Mesenchymal stem cell (in vitro differentiated cells and primary cell): ENCODE results near the gene KRT31. TPM values are rescaled to one million over a fixed set of nuclear protein-coding genes. Genes with fewer than 3 reads are reported as not detected.

ENCODE experiments used
- DNase-seq: peaks from one replicate; pipeline ENCODE4 v3.0.0-alpha.2; 2013
- H2AFZ ChIP-seq: one replicate; pipeline ENCODE4 v1.6.1; 2013; ENCODE audit warnings: low read depth, mild to moderate bottlenecking, control low read depth, inconsistent platforms, low read length, moderate library complexity
- H2AK5ac ChIP-seq: 2 replicates; pipeline ENCODE4 v1.6.1; 2013; ENCODE audit warnings: low read length, moderate library complexity, mild to moderate bottlenecking, inconsistent platforms; ENCODE audit not compliant: severe bottlenecking
- H2BK120ac ChIP-seq: one replicate; pipeline ENCODE4 v1.6.1; 2013; ENCODE audit warnings: low read depth, mild to moderate bottlenecking, inconsistent platforms, low read length, moderate library complexity
- H2BK12ac ChIP-seq, 2 experiments: one replicate each; pipeline ENCODE4 v1.6.1; 2013; ENCODE audit warnings: inconsistent platforms in 2 of 2, low read length in 2 of 2, mild to moderate bottlenecking in 2 of 2, moderate library complexity in 2 of 2, control low read depth in 1 of 2
- H2BK15ac ChIP-seq: one replicate; pipeline ENCODE4 v1.6.1; 2013; ENCODE audit warnings: mild to moderate bottlenecking, low read depth, inconsistent platforms; ENCODE audit not compliant: poor library complexity, severe bottlenecking
- H2BK5ac ChIP-seq: 2 replicates; pipeline ENCODE4 v1.6.1; 2013; ENCODE audit warnings: low read depth, mild to moderate bottlenecking, low read length, control low read depth, inconsistent platforms; ENCODE audit not compliant: poor library complexity, severe bottlenecking
- H3K14ac ChIP-seq, 2 experiments: one replicate each; pipeline ENCODE4 v1.6.1; 2013; ENCODE audit warnings: inconsistent platforms in 2 of 2, low read length in 2 of 2, control low read depth in 1 of 2, mild to moderate bottlenecking in 1 of 2, moderate library complexity in 1 of 2
- H3K18ac ChIP-seq, 2 experiments: one replicate each; pipeline ENCODE4 v1.6.1; 2013; ENCODE audit warnings: inconsistent platforms in 2 of 2, low read length in 2 of 2, control low read depth in 1 of 2, low read depth in 1 of 2, mild to moderate bottlenecking in 1 of 2
- H3K23ac ChIP-seq, 2 experiments: one replicate each; pipeline ENCODE4 v1.6.1; 2013; ENCODE audit warnings: inconsistent platforms in 2 of 2, low read length in 2 of 2, mild to moderate bottlenecking in 2 of 2, moderate library complexity in 2 of 2, control low read depth in 1 of 2
- H3K27ac ChIP-seq: 2 replicates; pipeline ENCODE4 v1.5.1; 2013; ENCODE audit warnings: mild to moderate bottlenecking, moderate library complexity, low read length, control low read depth, inconsistent platforms; ENCODE audit not compliant: poor library complexity, severe bottlenecking
- H3K27me3 ChIP-seq, 2 experiments: 2 replicates each; pipeline versions ENCODE4 v1.6.1 to v1.7.0; 2013; ENCODE audit warnings: low read length in 2 of 2, mild to moderate bottlenecking in 2 of 2, moderate library complexity in 2 of 2, control low read depth in 1 of 2, inconsistent platforms in 1 of 2; ENCODE audit not compliant: control insufficient read depth in 1 of 2, insufficient read depth in 1 of 2
- H3K36me3 ChIP-seq, 2 experiments: 2 replicates each; pipeline versions ENCODE4 v1.6.1 to v1.7.0; 2013; ENCODE audit warnings: low read length in 2 of 2, control low read depth in 1 of 2, inconsistent platforms in 1 of 2, low read depth in 1 of 2, mild to moderate bottlenecking in 1 of 2; ENCODE audit not compliant: insufficient read depth in 2 of 2, control insufficient read depth in 1 of 2
- H3K4ac ChIP-seq, 2 experiments: one replicate each; pipeline ENCODE4 v1.6.1; 2013; ENCODE audit warnings: inconsistent platforms in 2 of 2, low read length in 2 of 2, mild to moderate bottlenecking in 2 of 2, moderate library complexity in 2 of 2, control low read depth in 1 of 2, low read depth in 1 of 2
- H3K4me1 ChIP-seq: 2 replicates; pipeline ENCODE4 v1.6.1; 2013; ENCODE audit warnings: low read depth, low read length, control low read depth; ENCODE audit not compliant: control insufficient read depth, insufficient read depth
- H3K4me2 ChIP-seq: 2 replicates; pipeline ENCODE4 v1.6.1; 2013; ENCODE audit warnings: low read length, mild to moderate bottlenecking, inconsistent platforms; ENCODE audit not compliant: poor library complexity, severe bottlenecking
- H3K4me3 ChIP-seq, 2 experiments: 2 replicates each; pipeline versions ENCODE4 v1.5.1 to v1.7.0; 2013; ENCODE audit warnings: low read length in 2 of 2, mild to moderate bottlenecking in 2 of 2, control low read depth in 1 of 2, low read depth in 1 of 2; ENCODE audit not compliant: insufficient read depth in 1 of 2
- H3K79me1 ChIP-seq: replicated peaks from 2 replicates; pipeline ENCODE4 v1.6.1; 2013; ENCODE audit warnings: mild to moderate bottlenecking, control low read depth, low read length, inconsistent platforms; ENCODE audit not compliant: poor library complexity, severe bottlenecking
- H3K9ac ChIP-seq: 2 replicates; pipeline ENCODE4 v1.7.0; 2013; ENCODE audit warnings: mild to moderate bottlenecking, low read length, moderate library complexity
- H3K9me3 ChIP-seq: 2 replicates; pipeline ENCODE4 v1.7.0; 2013; ENCODE audit warnings: mild to moderate bottlenecking, low read length; ENCODE audit not compliant: control insufficient read depth
- H4K8ac ChIP-seq: one replicate; pipeline ENCODE4 v1.6.1; 2013; ENCODE audit warnings: inconsistent platforms, mild to moderate bottlenecking, low read length, moderate library complexity
- H4K91ac ChIP-seq: one replicate; pipeline ENCODE4 v1.6.1; 2013; ENCODE audit warnings: mild to moderate bottlenecking, low read length, inconsistent platforms
- WGBS: methylation state at CpG from one replicate; pipeline ENCODE4 v1.1.7; 2013; ENCODE audit warnings: mixed read lengths; 5-methylcytosine and 5-hydroxymethylcytosine counted together
- polyA plus RNA-seq, 2 experiments: library from polyadenylated mRNA; stranded (reverse); fragments of 200-250 nt; gene quantifications; one replicate each; pipeline ENCODE4 v1.2.3, GENCODE V29; 2013

Gene KRT31
- not detected for polyA plus RNA-seq (2013, experiment 1 of 2)
- not detected for polyA plus RNA-seq (2013, experiment 2 of 2)

- H3K14ac ChIP-seq, result no peak within 1 kb of the TSS
- 91% methylated on average over 16 of the region's 16 CpGs for WGBS
Observed at GRCh38 chr17:41396996-41397660, at the start of gene KRT31. KRT31 (minus strand) TSS chr17:41397608; CDS start chr17:41397539, 69 bp downstream.

GRCh38 chr17:41446806-41447205 lies 49.4 kb upstream of the KRT31 start:
- 35% methylated on average over 2 of the region's 2 CpGs for WGBS
- H2BK120ac ChIP-seq, result no peak overlapping the region
- no peak overlapping the region for H2BK12ac ChIP-seq

More at GRCh38 chr17:41396996-41397660, at the start of gene KRT31:
- H3K9me3 ChIP-seq, result no peaks in the 10 kb centered on the region
- H4K91ac ChIP-seq, result no peak within 1 kb of the TSS
- no peak for DNase-seq
- no peak within 1 kb of the TSS for H2BK15ac ChIP-seq
- H3K18ac ChIP-seq, result no peak within 1 kb of the TSS
- H3K4ac ChIP-seq, result no peak within 1 kb of the TSS
- peaks cover 7% of the 10 kb centered on the region for H3K4me1 ChIP-seq
- H3K4me2 ChIP-seq, result no peak within 1 kb of the TSS
- no peak within 1 kb of the TSS for H3K4me3 ChIP-seq
- H3K36me3 ChIP-seq, result no peaks in the 10 kb centered on the region
- H2AFZ ChIP-seq, result no peak within 1 kb of the TSS
- no peak within 1 kb of the TSS for H2BK12ac ChIP-seq
- no peak within 1 kb of the TSS for H4K8ac ChIP-seq
- H3K23ac ChIP-seq, result no peak within 1 kb of the TSS
- H3K79me1 ChIP-seq, result no peaks in the 10 kb centered on the region
- no peak within 1 kb of the TSS for H3K27ac ChIP-seq
- no peak within 1 kb of the TSS for H2BK5ac ChIP-seq
- H3K9ac ChIP-seq, result no peak within 1 kb of the TSS
- peaks cover 0 to 35% of the 10 kb centered on the region in 2 experiments for H3K27me3 ChIP-seq
- H2BK120ac ChIP-seq, result no peak within 1 kb of the TSS
- H2AK5ac ChIP-seq, result no peak within 1 kb of the TSS

GRCh38 chr17:41444640-41445039 lies 47.2 kb upstream of the KRT31 start:
- H3K9ac ChIP-seq, result no peak overlapping the region
- H3K14ac ChIP-seq, result no peak overlapping the region
- no peak overlapping the region for H2BK12ac ChIP-seq
- no peak overlapping the region for H2AK5ac ChIP-seq
- no peaks in the 10 kb centered on the region for H3K36me3 ChIP-seq
- no peak overlapping the region for H2AFZ ChIP-seq
- no peak overlapping the region for H2BK120ac ChIP-seq
- peaks cover 0 to 33% of the 10 kb centered on the region in 2 experiments for H3K27me3 ChIP-seq
- no peaks in the 10 kb centered on the region for H3K4me1 ChIP-seq
- WGBS, result 100% methylated on average over 1 of the region's 3 CpGs
- H3K23ac ChIP-seq, result no peak overlapping the region
- no peaks in the 10 kb centered on the region for H3K79me1 ChIP-seq
- H2BK5ac ChIP-seq, result no peak overlapping the region
- H3K4ac ChIP-seq, result no peak overlapping the region
- H3K4me2 ChIP-seq, result no peak overlapping the region
- no peak overlapping the region for H2BK15ac ChIP-seq
- no peak overlapping the region for H3K4me3 ChIP-seq
- H3K27ac ChIP-seq, result no peak overlapping the region
- H4K8ac ChIP-seq, result no peak overlapping the region
- H3K9me3 ChIP-seq, result no peaks in the 10 kb centered on the region
- no peak overlapping the region for H4K91ac ChIP-seq
- no peak for DNase-seq
- H3K18ac ChIP-seq, result no peak overlapping the region

More at GRCh38 chr17:41446806-41447205, 49.4 kb upstream of the KRT31 start:
- Histone ChIP-seq H3K9me3 (peaks cover 7% of the 10 kb centered on the region), H2BK5ac (no peak overlapping the region), H3K79me1 (no peaks in the 10 kb centered on the region), H2AK5ac (no peak overlapping the region), H3K23ac (no peak overlapping the region), H3K18ac (no peak overlapping the region), H3K27ac (no peak overlapping the region), H3K4me3 (no peak overlapping the region), H3K9ac (no peak overlapping the region), H3K4me2 (no peak overlapping the region), H2BK15ac (no peak overlapping the region), H4K8ac (no peak overlapping the region), H3K4ac (no peak overlapping the region), H4K91ac (no peak overlapping the region), H3K36me3 (no peaks in the 10 kb centered on the region), H3K4me1 (no peaks in the 10 kb centered on the region), H3K27me3 (peaks cover 0 to 29% of the 10 kb centered on the region in 2 experiments), H2AFZ (no peak overlapping the region), H3K14ac (no peak overlapping the region)
- peak; percentile 56 for DNase-seq

- H2BK12ac ChIP-seq, result no peak overlapping the region
- no peak overlapping the region for H3K27ac ChIP-seq
- peaks cover 0 to 36% of the 10 kb centered on the region in 2 experiments for H3K27me3 ChIP-seq
- H3K9me3 ChIP-seq, result no peaks in the 10 kb centered on the region
- no peak overlapping the region for H2AK5ac ChIP-seq
- H3K4me3 ChIP-seq, result no peak overlapping the region
- no peak overlapping the region for H4K8ac ChIP-seq
- no peak overlapping the region for H3K4me2 ChIP-seq
- H4K91ac ChIP-seq, result no peak overlapping the region
- no peak for DNase-seq
- no peaks in the 10 kb centered on the region for H3K4me1 ChIP-seq
- H3K9ac ChIP-seq, result no peak overlapping the region
- 73% methylated on average over 1 of the region's 1 CpG for WGBS
- no peaks in the 10 kb centered on the region for H3K79me1 ChIP-seq
- H3K14ac ChIP-seq, result no peak overlapping the region
- no peaks in the 10 kb centered on the region for H3K36me3 ChIP-seq
- no peak overlapping the region for H3K18ac ChIP-seq
- H2AFZ ChIP-seq, result no peak overlapping the region
- no peak overlapping the region for H2BK15ac ChIP-seq
- no peak overlapping the region for H2BK5ac ChIP-seq
- no peak overlapping the region for H3K4ac ChIP-seq
- no peak overlapping the region for H2BK120ac ChIP-seq
- H3K23ac ChIP-seq, result no peak overlapping the region
Observed at GRCh38 chr17:41444186-41444585, 46.8 kb upstream of the KRT31 start.
